Colonic mucosa (tissue), 4 donors: Measurements from ENCODE around the gene TBC1D22A. TPM values are rescaled to one million over a fixed set of nuclear protein-coding genes. Genes with fewer than 3 reads are reported as not detected.

Experiments used
- DNase-seq: peaks from one replicate; pipeline ENCODE4 v3.0.0-alpha.2; 2020
- H3K27ac ChIP-seq: fragments of 200-600 bp; one replicate; pipeline ENCODE4 v1.8.0; 2021
- H3K27me3 ChIP-seq: fragments of 200-600 bp; one replicate; pipeline ENCODE4 v1.8.0; 2021
- H3K36me3 ChIP-seq: fragments of 200-600 bp; one replicate; pipeline ENCODE4 v1.8.0; 2021
- H3K4me1 ChIP-seq: fragments of 200-600 bp; one replicate; pipeline ENCODE4 v1.8.0; 2021; ENCODE audit warnings: mild to moderate bottlenecking
- H3K4me3 ChIP-seq: fragments of 200-600 bp; one replicate; pipeline ENCODE4 v1.8.0; 2021
- H3K9ac ChIP-seq, 2 donors: one replicate each; pipeline ENCODE4 v1.7.0; 2013; ENCODE audit warnings: control low read depth in 2 of 2, low read depth in 2 of 2, low read length in 2 of 2
- H3K9me3 ChIP-seq: fragments of 200-600 bp; one replicate; pipeline ENCODE4 v1.8.0; 2021
- CTCF ChIP-seq: fragments of 200-600 bp; IDR thresholded peaks from one replicate; pipeline ENCODE4 v1.8.0; 2022; ENCODE audit warnings: antibody characterized with exemption, mild to moderate bottlenecking
- intact Hi-C: fragments of 100-400 bp; cut with DNase I; formaldehyde crosslinking; loops from one replicate; pipeline ENCODE4 v1.14.1; 2022
- total RNA-seq, 2 donors: library from RNA; stranded (reverse); fragmentation: NEBNext Ultra II Directional in 1 of 2; extraction: Animal tissue kit (Norgen Biotek cat#: 25700) in 1 of 2; gene quantifications; one replicate each; pipeline ENCODE4 v1.2.1, GENCODE V29; 2021
- donor health status: healthy.
- donor health status: DM: no; HTN: no; CAD: no.
- donor health status: DM: no; HTN: no; CAD: no.

Gene TBC1D22A
- total RNA-seq, 2 donors from 2014 or later, result 34.2 to 36.4 TPM

DNA sequence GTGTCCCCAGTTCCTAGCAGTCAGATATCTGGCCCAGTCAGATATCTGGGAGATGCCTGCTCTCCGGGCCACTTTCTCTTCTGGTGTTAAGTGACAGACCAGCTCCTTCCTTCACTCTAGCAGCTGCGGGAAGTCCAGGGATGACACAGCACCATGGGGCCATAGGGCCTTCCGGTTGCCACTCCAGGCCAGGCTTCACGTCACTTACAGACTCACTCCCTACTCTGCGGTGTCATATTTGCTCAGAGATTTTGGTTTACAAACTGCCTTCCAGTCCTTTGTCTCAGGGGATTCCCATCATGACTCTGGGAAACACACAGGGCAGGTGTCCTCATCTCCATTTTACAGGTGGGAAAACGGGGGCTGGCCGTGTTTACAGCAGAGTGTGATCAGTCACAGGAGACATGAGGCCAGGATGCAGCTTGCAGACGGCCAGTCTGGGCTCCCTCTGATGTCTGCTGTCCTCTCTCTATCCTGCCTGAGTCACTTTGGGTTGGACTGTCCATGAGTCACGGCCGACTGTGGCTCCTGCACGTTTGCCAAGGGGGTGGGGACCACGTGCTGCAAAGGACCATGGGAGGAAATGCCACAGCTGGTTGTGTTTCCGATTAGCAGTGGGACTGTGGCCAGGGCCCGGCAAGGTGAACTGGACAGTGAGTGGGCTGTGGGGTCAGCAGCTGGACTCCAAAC is 8.2 kb upstream of the TBC1D22A start:
- no peak for TF ChIP-seq CTCF
- intact Hi-C loops, result no loop called here
- Histone ChIP-seq H3K4me3 (no peak overlapping the region), H3K27ac (peak overlapping the region; percentile 92), H3K4me1 (peaks cover 21% of the 10 kb centered on the region), H3K9me3 (no peaks in the 10 kb centered on the region), H3K27me3 (no peaks in the 10 kb centered on the region), H3K36me3 (no peaks in the 10 kb centered on the region), H3K9ac (peak overlapping the region; percentile 69 to 70)
- peak; percentile 94 for DNase-seq

DNA sequence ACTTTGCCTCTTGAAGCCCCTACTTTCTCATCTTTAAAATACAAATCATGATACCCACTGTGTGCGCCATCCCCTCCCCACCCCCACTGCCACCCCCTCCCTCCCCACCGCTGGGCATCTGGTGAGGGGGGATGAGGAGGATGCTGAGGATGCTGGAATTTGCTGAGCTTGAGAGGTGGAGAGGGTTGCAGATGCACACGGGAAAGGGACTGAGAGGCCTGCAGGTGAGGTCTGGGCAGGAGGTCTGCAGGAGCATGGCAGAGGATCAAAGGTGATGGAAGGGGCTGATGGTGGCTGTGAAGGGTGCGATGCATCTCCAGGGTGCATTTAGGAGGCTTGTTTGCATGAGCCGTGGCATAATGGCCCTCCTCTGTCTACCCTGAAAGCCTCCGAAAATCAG is 7.6 kb upstream of the TBC1D22A start:
- intact Hi-C loops, result no loop called here
- DNase-seq, result no peak
- peak overlapping the region in 1 of 2 donors; percentile 70 for H3K9ac ChIP-seq

DNA sequence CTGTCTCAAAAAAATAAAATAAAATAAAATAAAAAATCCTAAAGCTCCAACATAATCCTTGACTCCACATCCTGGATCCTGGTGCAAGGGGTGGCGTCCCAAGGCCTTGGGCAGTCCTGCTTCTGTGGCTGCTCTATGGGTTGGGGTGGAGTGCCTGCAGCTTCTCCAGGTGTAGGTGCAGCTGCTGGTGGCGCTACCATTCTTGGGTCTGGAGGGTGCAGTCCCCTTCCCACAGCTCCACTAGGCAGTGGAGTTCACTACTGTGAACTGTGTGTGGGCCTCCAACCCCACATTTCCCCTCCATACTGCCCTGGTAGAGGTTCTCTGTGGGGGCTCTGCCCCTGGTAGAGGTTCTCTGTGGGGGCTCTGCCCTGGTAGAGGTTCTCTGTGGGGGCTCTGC is 6.9 kb upstream of the TBC1D22A start:
- Histone ChIP-seq H3K36me3 (no peaks in the 10 kb centered on the region), H3K9ac (no peak overlapping the region), H3K27me3 (no peaks in the 10 kb centered on the region), H3K27ac (no peak overlapping the region), H3K9me3 (no peaks in the 10 kb centered on the region), H3K4me3 (no peak overlapping the region), H3K4me1 (peaks cover 15% of the 10 kb centered on the region)
- intact Hi-C loops, result no loop called here
- no peak for TF ChIP-seq CTCF
- no peak for DNase-seq

More for the DNA sequence above, 7.6 kb upstream of the TBC1D22A start:
- no peak for TF ChIP-seq CTCF
- peak overlapping the region; percentile 92 for H3K27ac ChIP-seq
- H3K4me3 ChIP-seq, result no peak overlapping the region
- peaks cover 21% of the 10 kb centered on the region for H3K4me1 ChIP-seq
- no peaks in the 10 kb centered on the region for H3K9me3 ChIP-seq
- H3K27me3 ChIP-seq, result no peaks in the 10 kb centered on the region
- H3K36me3 ChIP-seq, result no peaks in the 10 kb centered on the region

GRCh38 chr22:46756097-46756496 is 6.4 kb upstream of the TBC1D22A start:
- no peaks in the 10 kb centered on the region for H3K36me3 ChIP-seq
- intact Hi-C loops, result no loop called here
- peaks cover 10% of the 10 kb centered on the region for H3K4me1 ChIP-seq
- no peak for DNase-seq
- H3K27me3 ChIP-seq, result no peaks in the 10 kb centered on the region
- TF ChIP-seq CTCF, result no peak
- H3K9me3 ChIP-seq, result no peaks in the 10 kb centered on the region
- H3K4me3 ChIP-seq, result no peak overlapping the region
- H3K9ac ChIP-seq, result no peak overlapping the region
- no peak overlapping the region for H3K27ac ChIP-seq

DNA sequence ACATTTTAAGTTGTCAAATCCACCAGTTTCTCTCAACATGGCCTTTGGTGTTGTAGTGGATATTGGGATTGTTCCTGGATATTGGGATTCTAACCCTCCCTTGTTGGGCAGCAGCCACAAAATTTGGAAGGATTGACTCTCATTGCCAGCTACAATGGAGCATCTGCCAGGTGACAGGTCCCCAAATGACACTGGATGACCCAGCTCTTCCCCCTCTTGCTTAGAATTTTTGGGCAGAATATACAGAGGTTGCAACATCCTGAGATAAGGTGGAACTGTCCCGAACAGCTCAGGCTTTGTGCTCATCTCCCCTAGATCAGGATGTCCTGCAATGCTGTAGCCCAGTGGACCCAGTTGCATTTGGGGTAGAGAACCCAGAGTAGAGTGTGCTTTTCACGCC is 5.3 kb upstream of the TBC1D22A start:
- Histone ChIP-seq H3K4me1 (peaks cover 10% of the 10 kb centered on the region), H3K27ac (no peak overlapping the region), H3K27me3 (no peaks in the 10 kb centered on the region), H3K9me3 (no peaks in the 10 kb centered on the region), H3K36me3 (no peaks in the 10 kb centered on the region), H3K4me3 (no peak overlapping the region), H3K9ac (no peak overlapping the region)
- intact Hi-C loops, result no loop called here
- no peak for TF ChIP-seq CTCF
- no peak for DNase-seq
